GM21526 (cell line): ENCODE measurements around the gene TAL1.
"Not testable (repeated sequence)": the region's sequence is repeated elsewhere in the genome, so short reads cannot be mapped to it uniquely, and the experiment has no call there.

Experiments used
- ATAC-seq: cut with Tn5 transposase; IDR thresholded peaks from one replicate; pipeline ENCODE4 v1.9.1; 2021; ENCODE audit warnings: moderate library complexity; ENCODE audit not compliant: unreplicated experiment, low FRiP score

Gene TAL1

GRCh38 chr1:47232187-47232874, at the start of gene TAL1:
TAL1 (minus strand) TSS chr1:47232225; CDS start chr1:47225888, 6,337 bp downstream.
- no peak for ATAC-seq

- ATAC-seq = no peak
Measured at GRCh38 chr1:47280142-47280541, 48.1 kb upstream of the TAL1 start.

- ATAC-seq = no peak
Measured at GRCh38 chr1:47276850-47277249, 44.8 kb upstream of the TAL1 start.

- not testable (repeated sequence) for ATAC-seq
Measured at GRCh38 chr1:47275811-47276210, 43.8 kb upstream of the TAL1 start.

GRCh38 chr1:47265529-47265928, 33.5 kb upstream of the TAL1 start:
- not testable (repeated sequence) for ATAC-seq

GRCh38 chr1:47262787-47263413, 30.9 kb upstream of the TAL1 start:
- no peak for ATAC-seq

- no peak for ATAC-seq
Measured at GRCh38 chr1:47257224-47257623, 25.2 kb upstream of the TAL1 start.

- no peak for ATAC-seq
Measured at GRCh38 chr1:47252795-47253194, 20.8 kb upstream of the TAL1 start.

- ATAC-seq = no peak
Measured at GRCh38 chr1:47252369-47252768, 20.3 kb upstream of the TAL1 start.

GRCh38 chr1:47249755-47250154, 17.7 kb upstream of the TAL1 start:
- ATAC-seq = no peak

- no peak for ATAC-seq
Measured at GRCh38 chr1:47244339-47244862, 12.4 kb upstream of the TAL1 start.

- no peak for ATAC-seq
Measured at GRCh38 chr1:47243910-47244309, 11.9 kb upstream of the TAL1 start.

- no peak for ATAC-seq
Measured at GRCh38 chr1:47241114-47242113, 9.4 kb upstream of the TAL1 start.

GRCh38 chr1:47238935-47239592, 7.0 kb upstream of the TAL1 start:
- ATAC-seq = no peak

- no peak for ATAC-seq
Measured at GRCh38 chr1:47235806-47236205, 3.8 kb upstream of the TAL1 start.

GRCh38 chr1:47235241-47235681, 3.2 kb upstream of the TAL1 start:
- ATAC-seq = no peak

GRCh38 chr1:47233186-47233585, 1.2 kb upstream of the TAL1 start:
- ATAC-seq = no peak

GRCh38 chr1:47231301-47232186, 481 bp downstream of the TAL1 start:
- ATAC-seq = no peak

GRCh38 chr1:47230692-47231300, 1.2 kb downstream of the TAL1 start:
- ATAC-seq = no peak
